ENCODE data around the gene KIF26B.

The KIF26B gene

DNA sequence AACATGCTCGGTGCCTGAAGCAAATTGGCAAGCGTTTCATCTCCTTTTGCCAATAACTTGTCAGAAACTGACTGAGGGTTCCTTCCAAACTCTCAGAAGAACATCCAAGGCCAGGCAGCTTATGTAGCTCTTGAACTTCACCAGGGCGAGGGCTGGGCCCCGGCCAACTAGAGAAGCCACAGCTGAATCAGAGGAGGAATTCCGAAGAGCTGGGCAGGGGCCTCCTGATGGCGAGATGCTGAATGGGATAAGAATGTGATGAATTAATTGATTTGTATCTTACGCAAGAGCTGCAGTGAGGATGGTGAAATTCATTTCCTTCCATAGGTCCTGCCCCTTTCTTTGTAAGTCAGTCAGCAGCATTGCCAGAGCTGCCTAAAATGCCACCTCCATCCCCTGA, 345.8 kb downstream of the KIF26B start:
- TF ChIP-seq TCF4 (CRISPR knock-in tag; IDR thresholded peaks at IDR 0.05; ENCODE audit: borderline replicate concordance) (no peak), ARNTL (CRISPR knock-in tag; IDR thresholded peaks at IDR 0.05; ENCODE audit: borderline replicate concordance, low read depth) (no peak), PPARA (CRISPR knock-in tag; IDR thresholded peaks at IDR 0.05; ENCODE audit: borderline replicate concordance) (no peak), BACH2 (CRISPR knock-in tag; IDR thresholded peaks at IDR 0.05; ENCODE audit: borderline replicate concordance) (no peak), ZFP30 (CRISPR knock-in tag; IDR thresholded peaks at IDR 0.05) (no peak), ZNF8 (CRISPR knock-in tag; IDR thresholded peaks at IDR 0.05) (no peak), TOX (CRISPR knock-in tag; IDR thresholded peaks at IDR 0.05; ENCODE audit: borderline replicate concordance) (no peak), ZC3H10 (CRISPR knock-in tag; IDR thresholded peaks at IDR 0.05) (no peak)
- TF ChIP-seq, protein P1, sequence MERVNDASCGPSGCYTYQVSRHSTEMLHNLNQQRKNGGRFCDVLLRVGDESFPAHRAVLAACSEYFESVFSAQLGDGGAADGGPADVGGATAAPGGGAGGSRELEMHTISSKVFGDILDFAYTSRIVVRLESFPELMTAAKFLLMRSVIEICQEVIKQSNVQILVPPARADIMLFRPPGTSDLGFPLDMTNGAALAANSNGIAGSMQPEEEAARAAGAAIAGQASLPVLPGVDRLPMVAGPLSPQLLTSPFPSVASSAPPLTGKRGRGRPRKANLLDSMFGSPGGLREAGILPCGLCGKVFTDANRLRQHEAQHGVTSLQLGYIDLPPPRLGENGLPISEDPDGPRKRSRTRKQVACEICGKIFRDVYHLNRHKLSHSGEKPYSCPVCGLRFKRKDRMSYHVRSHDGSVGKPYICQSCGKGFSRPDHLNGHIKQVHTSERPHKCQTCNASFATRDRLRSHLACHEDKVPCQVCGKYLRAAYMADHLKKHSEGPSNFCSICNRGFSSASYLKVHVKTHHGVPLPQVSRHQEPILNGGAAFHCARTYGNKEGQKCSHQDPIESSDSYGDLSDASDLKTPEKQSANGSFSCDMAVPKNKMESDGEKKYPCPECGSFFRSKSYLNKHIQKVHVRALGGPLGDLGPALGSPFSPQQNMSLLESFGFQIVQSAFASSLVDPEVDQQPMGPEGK (CRISPR knock-in tag; IDR thresholded peaks at IDR 0.05; ENCODE audit: borderline replicate concordance), result no peak
- ATAC-seq, result peak; percentile 77

DNA sequence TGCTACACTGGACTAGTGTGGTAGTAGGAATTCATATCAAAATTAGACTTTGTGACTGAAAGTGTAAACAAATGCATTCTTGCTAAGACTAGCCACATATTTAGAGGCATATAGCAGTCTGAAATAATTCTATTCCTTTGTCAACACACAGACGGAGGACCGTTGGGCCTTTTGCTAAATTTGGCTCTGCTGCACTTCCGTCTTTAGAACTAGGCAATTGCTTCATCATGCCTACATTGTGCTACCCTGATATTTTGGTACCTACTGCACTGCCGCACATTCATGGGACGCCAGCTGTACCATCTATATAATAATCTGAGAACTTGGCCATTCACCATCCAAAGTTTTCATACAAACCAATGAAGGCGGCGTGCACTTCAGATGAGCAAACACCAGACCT, 346.8 kb downstream of the KIF26B start:
- TF ChIP-seq SNAI2 (CRISPR knock-in tag; IDR thresholded peaks at IDR 0.05) (no peak), ARNTL (CRISPR knock-in tag; IDR thresholded peaks at IDR 0.05; ENCODE audit: borderline replicate concordance, low read depth) (no peak), RARB (CRISPR knock-in tag; IDR thresholded peaks at IDR 0.05) (no peak), CSRNP3 (CRISPR knock-in tag; IDR thresholded peaks at IDR 0.05) (no peak), ZNF565 (CRISPR knock-in tag; conservative IDR thresholded peaks at IDR 0.05; ENCODE audit: low read depth) (no peak), CREB5 (CRISPR knock-in tag; IDR thresholded peaks at IDR 0.05; ENCODE audit: low read depth) (no peak), TSHZ2 (CRISPR knock-in tag; IDR thresholded peaks at IDR 0.05) (no peak), ISL1 (CRISPR knock-in tag; IDR thresholded peaks at IDR 0.05) (no peak), ZC3H10 (CRISPR knock-in tag; IDR thresholded peaks at IDR 0.05) (no peak), GLIS3 (CRISPR knock-in tag; IDR thresholded peaks at IDR 0.05) (no peak), TOX (CRISPR knock-in tag; IDR thresholded peaks at IDR 0.05; ENCODE audit: borderline replicate concordance) (no peak), ZNF8 (CRISPR knock-in tag; IDR thresholded peaks at IDR 0.05) (no peak), POU6F1 (CRISPR knock-in tag; IDR thresholded peaks at IDR 0.05; ENCODE audit: borderline replicate concordance, low read depth) (no peak), OSR1 (CRISPR knock-in tag; IDR thresholded peaks at IDR 0.05) (no peak), TCF4 (CRISPR knock-in tag; IDR thresholded peaks at IDR 0.05; ENCODE audit: borderline replicate concordance) (no peak), BACH2 (CRISPR knock-in tag; IDR thresholded peaks at IDR 0.05; ENCODE audit: borderline replicate concordance) (no peak), ZFP3 (CRISPR knock-in tag; IDR thresholded peaks at IDR 0.05) (no peak)
- no peak for ATAC-seq

DNA sequence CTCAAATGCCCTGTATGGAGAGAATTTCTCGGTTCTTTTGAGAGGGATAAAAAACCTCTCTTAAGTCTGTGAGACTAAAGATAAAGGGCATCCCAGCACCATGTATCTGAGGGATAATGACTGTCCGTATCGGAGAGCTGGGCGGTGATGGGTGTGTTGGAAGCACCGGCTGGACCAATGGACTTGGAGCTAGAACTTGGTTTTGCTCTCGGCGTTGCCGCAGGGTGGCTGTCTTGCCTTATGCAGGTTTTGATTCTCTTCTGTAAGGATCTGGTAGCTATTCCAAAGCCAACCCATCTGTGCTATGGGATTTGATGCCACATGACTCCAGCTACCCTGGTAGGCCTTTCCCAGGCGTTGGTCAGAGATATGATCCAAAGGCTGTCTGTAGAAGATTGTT, 348.8 kb downstream of the KIF26B start:
- TF ChIP-seq POU6F1 (CRISPR knock-in tag; IDR thresholded peaks at IDR 0.05; ENCODE audit: borderline replicate concordance, low read depth), result no peak
- no peak for TF ChIP-seq GLIS3 (CRISPR knock-in tag; IDR thresholded peaks at IDR 0.05)
- no peak for TF ChIP-seq RARB (CRISPR knock-in tag; IDR thresholded peaks at IDR 0.05)
- no peak for TF ChIP-seq CSDC2 (CRISPR knock-in tag; IDR thresholded peaks at IDR 0.05)
- ATAC-seq, result no peak

All from SK-N-SH treated with all-trans-retinoic acid at 6 μM for 48 hours (cell line).